HepG2 (cell line): ENCODE measurements around the gene CDR2L. TPM values are rescaled to one million over a fixed set of nuclear protein-coding genes. Genes with fewer than 3 reads are reported as not detected.
A peak's percentile ranks its signal among the peaks of the same experiment; 100 is the strongest.

Source experiments
- ATAC-seq: fragments of 200-7000 bp; cut with Tn5 transposase; 3 replicates; pipeline ENCODE4 v1.9.1; 2020; ENCODE audit warnings: mild to moderate bottlenecking, moderate library complexity
- BruUV-seq: library from RNA; stranded (reverse); fragments of 400-500 nt; replicated peaks from 2 replicates; lab custom pipeline; 2021; lab: Mats Ljungman, UMichigan
- CTCF ChIA-PET: fragments of 300-600 bp; formaldehyde crosslinking; extraction: SDS; loops from one replicate; lab custom pipeline; 2021; ENCODE audit warnings: low total read pairs, inconsistent platforms, low intra/inter-chr PET ratio; lab: Yijun Ruan, JAX
- POLR2A ChIA-PET: fragments of 350-600 bp; sonication (Branson Sonifier 250); formaldehyde crosslinking; loops from one replicate; lab custom pipeline; 2020; ENCODE audit warnings: antibody characterized with exemption, inconsistent platforms; lab: Yijun Ruan, JAX
- DNase-seq: peaks from one replicate; pipeline ENCODE4 v3.0.0-alpha.2; 2015; ENCODE audit warnings: low spot score
- FAIRE-seq: peaks from 3 replicates; lab custom pipeline; 2011; peaks lifted over from hg19 to GRCh38; lab: Jason Lieb, UNC
- H2AFZ ChIP-seq: one replicate; pipeline ENCODE4 v1.6.1; 2011; ENCODE audit warnings: low read length, inconsistent platforms
- H3K27ac ChIP-seq: fragments of 300-600 bp; 3 replicates; pipeline ENCODE4 v1.8.0; 2011; ENCODE audit warnings: mixed run types, mild to moderate bottlenecking, mixed read lengths, low read length, inconsistent platforms; ENCODE audit not compliant: insufficient read depth; ENCODE audit errors: extremely low read length
- H3K27me3 ChIP-seq, 2 experiments: fragments of 200-600 bp in 1 of 2; 2 replicates in 1 of 2; 3 replicates in 1 of 2; pipeline versions ENCODE4 v1.6.0 to v1.8.0; 2011; ENCODE audit warnings: low read length in 2 of 2, mild to moderate bottlenecking in 2 of 2, moderate library complexity in 2 of 2, inconsistent platforms in 1 of 2; ENCODE audit not compliant: insufficient read depth in 2 of 2, control insufficient read depth in 1 of 2
- H3K36me3 ChIP-seq, 2 experiments: fragments of 200-600 bp in 1 of 2; replicated peaks in 1 of 2; 2 replicates in 1 of 2; 3 replicates in 1 of 2; pipeline versions ENCODE4 v1.5.1 to v1.8.0; 2011; ENCODE audit warnings: low read length in 2 of 2, inconsistent platforms in 1 of 2; ENCODE audit not compliant: insufficient read depth in 2 of 2, control insufficient read depth in 1 of 2
- H3K4me1 ChIP-seq: 2 replicates; pipeline ENCODE4 v1.5.1; 2012; ENCODE audit warnings: low read length, inconsistent platforms; ENCODE audit not compliant: insufficient read depth
- H3K4me2 ChIP-seq: 2 replicates; pipeline ENCODE4 v1.6.0; 2011; ENCODE audit warnings: low read depth, low read length, inconsistent platforms
- H3K4me3 ChIP-seq, 3 experiments: fragments of 200-600 bp in 1 of 3; sonication (generic), shearing (Covaris generic) in 1 of 3; replicated peaks in 1 of 3; 2 replicates each; pipeline ENCODE4 v1.5.1; 2011 to 2016; ENCODE audit warnings: low read length in 3 of 3, inconsistent platforms in 2 of 3, low read depth in 2 of 3, mild to moderate bottlenecking in 2 of 3, control low read depth in 1 of 3, mixed read lengths in 1 of 3; ENCODE audit not compliant: insufficient read depth in 1 of 3
- H3K79me2 ChIP-seq: one replicate; pipeline ENCODE4 v1.6.1; 2011; ENCODE audit warnings: low read length, inconsistent platforms; ENCODE audit not compliant: insufficient read depth
- H3K9ac ChIP-seq: 2 replicates; pipeline ENCODE4 v1.6.0; 2011; ENCODE audit warnings: mild to moderate bottlenecking, low read depth, low read length, inconsistent platforms; ENCODE audit not compliant: insufficient read depth
- H3K9me3 ChIP-seq: 2 replicates; pipeline ENCODE4 v1.5.1; 2012; ENCODE audit warnings: mild to moderate bottlenecking, low read length
- H4K20me1 ChIP-seq: 2 replicates; pipeline ENCODE4 v1.6.0; 2011; ENCODE audit warnings: inconsistent platforms, mild to moderate bottlenecking, low read length, moderate library complexity; ENCODE audit not compliant: insufficient read depth
- CAMTA2 ChIP-seq: sonication (generic); formaldehyde crosslinking; IDR thresholded peaks from 2 replicates; pipeline ENCODE4 v1.4.0; 2020; ENCODE audit warnings: mild to moderate bottlenecking, missing genetic modification reagents, borderline replicate concordance
- EP300 ChIP-seq, 3 experiments: sonication (generic) in 1 of 3; formaldehyde crosslinking in 1 of 3; IDR thresholded peaks; 2 replicates each; pipeline versions ENCODE4 v1.5.1 to v1.6.1; 2011 to 2020; ENCODE audit warnings: low read depth in 2 of 3, low read length in 2 of 3, borderline replicate concordance in 1 of 3, improper control_type of control experiment in 1 of 3, mild to moderate bottlenecking in 1 of 3, missing genetic modification reagents in 1 of 3, moderate library complexity in 1 of 3
- KDM2A ChIP-seq: sonication (generic); formaldehyde crosslinking; IDR thresholded peaks from 2 replicates; pipeline ENCODE4 v1.4.0; 2020; ENCODE audit warnings: low read depth, missing genetic modification reagents, borderline replicate concordance
- MXD1 ChIP-seq: sonication (generic); formaldehyde crosslinking; IDR thresholded peaks from 2 replicates; pipeline ENCODE4 v1.4.0; 2020; ENCODE audit warnings: mild to moderate bottlenecking, missing genetic modification reagents
- MYC ChIP-seq: sonication (generic); formaldehyde crosslinking; IDR thresholded peaks from 2 replicates; pipeline ENCODE4 v1.9.0; 2021; ENCODE audit warnings: missing genetic modification reagents, borderline replicate concordance
- NR0B2 ChIP-seq: sonication (generic); formaldehyde crosslinking; IDR thresholded peaks from 2 replicates; pipeline ENCODE4 v1.4.0; 2020; ENCODE audit warnings: mild to moderate bottlenecking, missing genetic modification reagents
- PCBP1 ChIP-seq: fragments of 200-400 bp; formaldehyde crosslinking; IDR thresholded peaks from 2 replicates; pipeline ENCODE4 v1.6.1; 2017; ENCODE audit warnings: mild to moderate bottlenecking, low read depth, low read length, borderline replicate concordance
- POGZ ChIP-seq: sonication (generic); formaldehyde crosslinking; IDR thresholded peaks from 2 replicates; pipeline ENCODE4 v1.4.0; 2020; ENCODE audit warnings: mild to moderate bottlenecking, missing genetic modification reagents
- TMF1 ChIP-seq: sonication (generic); formaldehyde crosslinking; IDR thresholded peaks from 2 replicates; pipeline ENCODE4 v1.8.1; 2022; ENCODE audit warnings: low read depth, missing genetic modification reagents
- ZBTB38 ChIP-seq: sonication (generic); formaldehyde crosslinking; IDR thresholded peaks from 2 replicates; pipeline ENCODE4 v1.5.1; 2020; ENCODE audit warnings: mild to moderate bottlenecking, missing genetic modification reagents
- ZBTB4 ChIP-seq: sonication (generic); formaldehyde crosslinking; IDR thresholded peaks from 2 replicates; pipeline ENCODE4 v1.4.0; 2020; ENCODE audit warnings: missing genetic modification reagents, mild to moderate bottlenecking, borderline replicate concordance
- ZFP36L2 ChIP-seq: sonication (generic); formaldehyde crosslinking; IDR thresholded peaks from 2 replicates; pipeline ENCODE4 v1.4.0; 2020; ENCODE audit warnings: missing genetic modification reagents
- ZMYM3 ChIP-seq: sonication (generic); formaldehyde crosslinking; IDR thresholded peaks from 2 replicates; pipeline ENCODE4 v1.5.1; 2020; ENCODE audit warnings: mild to moderate bottlenecking, missing genetic modification reagents
- ZNF687 ChIP-seq: sonication (generic); formaldehyde crosslinking; IDR thresholded peaks from 2 replicates; pipeline ENCODE4 v1.5.1; 2020; ENCODE audit warnings: mild to moderate bottlenecking, missing genetic modification reagents, moderate library complexity
- ZNF724P ChIP-seq: sonication (generic); formaldehyde crosslinking; IDR thresholded peaks from 2 replicates; pipeline ENCODE4 v1.8.0; 2022; ENCODE audit warnings: missing genetic modification reagents, borderline replicate concordance
- WGBS: methylation state at CpG from one replicate; pipeline ENCODE4 v1.1.6; 2017; ENCODE audit warnings: low lambda C conversion rate; 5-methylcytosine and 5-hydroxymethylcytosine counted together
- in situ Hi-C: cut with HindIII; loops from 2 replicates; pipeline ENCODE4 v1.10.0; 2017; ENCODE audit warnings: low pct_unique_long_range_greater_than_20kb; ENCODE audit not compliant: extremely low pct_ligation_motif_present
- intact Hi-C: fragments of 100-400 bp; cut with micrococcal nuclease; formaldehyde crosslinking; loops from one replicate; pipeline ENCODE4 v1.10.0; 2022; ENCODE audit not compliant: unreplicated experiment
- polyA plus RNA-seq, 8 experiments: library from polyadenylated mRNA; depleted of rRNA in 3 of 8; stranded (reverse) in 7 of 8; unstranded in 1 of 8; fragments of >200 nt; fragmentation: Illumina TruSeq in 4 of 8; extraction: Trizol in 4 of 8; gene quantifications; 2 replicates each; pipeline versions ENCODE4 v1.2.1 to v1.2.3, GENCODE V29; 2011 to 2016; ENCODE audit warnings: low read depth in 4 of 8, missing spikeins in 1 of 8, mixed read lengths in 1 of 8; ENCODE audit not compliant: insufficient read depth in 1 of 8
- total RNA-seq, 5 experiments: library from RNA; depleted of rRNA; stranded (reverse); fragments of >200 nt; fragmentation: Illumina TruSeq; extraction: Trizol; gene quantifications; 2 replicates each; pipeline ENCODE4 v1.2.3, GENCODE V29; 2016; ENCODE audit warnings: low read depth in 1 of 5

The CDR2L gene
- total and polyA plus RNA-seq, 2 of the 13 experiments (the other 11 are each of a cell fraction or from before 2014, with no cell fraction given): 1.9 to 2.1 TPM

- Histone ChIP-seq H3K4me1 (peaks cover 54% of the 10 kb centered on the region), H3K9me3 (no peaks in the 10 kb centered on the region), H3K4me2 (peak overlapping the region; percentile 87), H3K36me3 (no peaks in the 10 kb centered on the region), H3K27ac (no peak overlapping the region), H3K4me3 (peak overlapping the region; percentile 67 to 83 (median 70); a peak in 5 of 6 replicates), H2AFZ (no peak overlapping the region), H3K79me2 (no peaks in the 10 kb centered on the region), H3K9ac (no peak overlapping the region), H4K20me1 (no peaks in the 10 kb centered on the region), H3K27me3 (peaks cover 5 to 54% of the 10 kb centered on the region in 2 experiments; a peak in 4 of 5 replicates)
- no peak for FAIRE-seq
- ChIA-PET POLR2A (interaction anchor here (0.8 to 4.7 kb wide), 12 partner anchors 10 to 289 kb away, joined by 3 to 65 read pairs (median 11); partner anchors contain the start of genes CDR2L, FDXR, GGA3 and MRPL58), CTCF (no interaction called here)
- ATAC-seq: no peak
- intact Hi-C loops: no loop called here
- 38% methylated on average over 17 of the region's 17 CpGs for WGBS
- no TSS peak for BruUV-seq
- in situ Hi-C loops: no loop called here
- DNase-seq: no peak
- TF ChIP-seq KDM2A (CRISPR knock-in tag) (0 out of 2 replicates have a peak, but pooled peaks have one; percentile 21), EP300 (IDR thresholded peaks at IDR 0.05; ENCODE audit: low read depth in 2 of 2, low read length in 2 of 2) (no peak), EP300 (CRISPR knock-in tag; IDR thresholded peaks at IDR 0.05; ENCODE audit: borderline replicate concordance) (no peak), ZBTB38 (CRISPR knock-in tag) (0 out of 2 replicates have a peak, but pooled peaks have one; percentile 33), MXD1 (CRISPR knock-in tag) (peak; percentile 64; the same call in 1 of the 2 replicates), ZFP36L2 (CRISPR knock-in tag) (no peak), CAMTA2 (peak; percentile 27; the same call in 1 of the 2 replicates), PCBP1 (no peak), ZNF687 (CRISPR knock-in tag) (peak; percentile 65), MYC (CRISPR knock-in tag) (0 out of 2 replicates have a peak, but pooled peaks have one; percentile 13), NR0B2 (peak; percentile 36; the same call in 1 of the 2 replicates), TMF1 (0 out of 2 replicates have a peak, but pooled peaks have one; percentile 47), POGZ (CRISPR knock-in tag) (no peak), ZMYM3 (CRISPR knock-in tag) (0 out of 2 replicates have a peak, but pooled peaks have one; percentile 8), ZNF724P (0 out of 2 replicates have a peak, but pooled peaks have one; percentile 60), ZBTB4 (peak; percentile 13; the same call in 1 of the 2 replicates)
Observed at GRCh38 chr17:74972973-74973328, 14.5 kb upstream of the CDR2L start.
